NK-92 treated with Interleukin-12 subunit alpha and Interleukin-12 subunit beta, amount 100 ng/mL, for 24 hours (cell line): Measurements from ENCODE around the gene EGLN3.

Experiments
- DNase-seq: peaks from one replicate; lab custom pipeline; 2025; lab: John Stamatoyannopoulos, UW

EGLN3 gene

GRCh38 chr14:33962016-33962415, 11.1 kb upstream of the EGLN3 start:
- no peak for DNase-seq

- DNase-seq, result no peak
These were observed 8.8 kb upstream of the EGLN3 start for GRCh38 chr14:33959692-33960151.

- no peak for DNase-seq
These were observed 7.8 kb upstream of the EGLN3 start for GRCh38 chr14:33958605-33959226.

GRCh38 chr14:33957993-33958392, 7.1 kb upstream of the EGLN3 start:
- DNase-seq, result no peak

- no peak for DNase-seq
These were observed 6.4 kb upstream of the EGLN3 start for GRCh38 chr14:33957299-33957698.

GRCh38 chr14:33956640-33957039, 5.8 kb upstream of the EGLN3 start:
- DNase-seq, result no peak

GRCh38 chr14:33954016-33954598, 3.2 kb upstream of the EGLN3 start:
- no peak for DNase-seq

GRCh38 chr14:33952541-33952940, 1.7 kb upstream of the EGLN3 start:
- no peak for DNase-seq

GRCh38 chr14:33951183-33951840, 438 bp upstream of the EGLN3 start:
- no peak for DNase-seq

- no peak for DNase-seq
These were observed 1.4 kb downstream of the EGLN3 start for GRCh38 chr14:33949411-33949893.

- no peak for DNase-seq
These were observed 1.9 kb downstream of the EGLN3 start for GRCh38 chr14:33948869-33949408.

- DNase-seq, result no peak
These were observed 2.6 kb downstream of the EGLN3 start for GRCh38 chr14:33948145-33948868.

- no peak for DNase-seq
These were observed 4.0 kb downstream of the EGLN3 start for GRCh38 chr14:33946679-33947476.

GRCh38 chr14:33945210-33946088, 5.4 kb downstream of the EGLN3 start:
- no peak for DNase-seq

GRCh38 chr14:33943096-33943883, 7.6 kb downstream of the EGLN3 start:
- DNase-seq, result no peak

- no peak for DNase-seq
These were observed 9.2 kb downstream of the EGLN3 start for GRCh38 chr14:33941718-33942117.

GRCh38 chr14:33940561-33941011, 10.3 kb downstream of the EGLN3 start:
- DNase-seq, result no peak

GRCh38 chr14:33938131-33938949, 12.5 kb downstream of the EGLN3 start:
- no peak for DNase-seq

GRCh38 chr14:33936391-33936790, 14.5 kb downstream of the EGLN3 start:
- DNase-seq, result no peak
